Measurements from ENCODE around the gene WDR77.

WDR77 gene

DNA sequence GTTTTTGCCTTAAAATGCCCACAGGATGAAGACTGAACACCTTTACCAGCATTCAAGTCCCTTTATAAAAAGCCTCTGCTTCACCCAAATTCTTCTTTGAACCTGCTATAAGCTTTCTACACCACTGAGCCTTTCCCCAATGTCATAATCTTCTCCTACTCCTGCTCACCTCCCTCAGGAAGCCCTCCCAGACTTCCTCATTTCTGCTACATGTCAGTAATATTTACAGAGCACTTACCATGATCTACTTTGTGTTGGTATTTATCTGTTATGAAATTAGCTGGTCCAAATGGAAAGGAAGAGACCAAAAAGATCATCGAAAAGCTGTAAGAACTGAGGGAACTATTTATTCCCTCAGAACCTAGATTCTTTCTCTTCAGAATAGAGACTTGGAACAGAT lies 30.0 kb downstream of the WDR77 start:
- Histone ChIP-seq H3K36me3 (ENCODE audit: control insufficient read depth in 5 of 5, insufficient read depth in 5 of 5, low read length in 5 of 5) (peaks cover 0 to 15% (median 0%) of the 10 kb centered on the region in 5 donors), H3K9me3 (ENCODE audit: control insufficient read depth in 5 of 5, low read length in 5 of 5) (no peaks in the 10 kb centered on the region), H3K4me3 (ENCODE audit: low read depth in 1 of 5, low read length in 5 of 5) (no peak overlapping the region), H3K27me3 (ENCODE audit: control insufficient read depth in 5 of 5, insufficient read depth in 4 of 5, low read length in 5 of 5) (no peaks in the 10 kb centered on the region), H3K9ac (ENCODE audit: low read length in 5 of 5) (no peak overlapping the region), H3K27ac (ENCODE audit: low read depth, low read length) (no peak overlapping the region), H3K4me1 (ENCODE audit: control insufficient read depth in 5 of 5, insufficient read depth in 5 of 5, low read length in 5 of 5) (peaks cover 0 to 10% (median 2%) of the 10 kb centered on the region in 5 donors)

DNA sequence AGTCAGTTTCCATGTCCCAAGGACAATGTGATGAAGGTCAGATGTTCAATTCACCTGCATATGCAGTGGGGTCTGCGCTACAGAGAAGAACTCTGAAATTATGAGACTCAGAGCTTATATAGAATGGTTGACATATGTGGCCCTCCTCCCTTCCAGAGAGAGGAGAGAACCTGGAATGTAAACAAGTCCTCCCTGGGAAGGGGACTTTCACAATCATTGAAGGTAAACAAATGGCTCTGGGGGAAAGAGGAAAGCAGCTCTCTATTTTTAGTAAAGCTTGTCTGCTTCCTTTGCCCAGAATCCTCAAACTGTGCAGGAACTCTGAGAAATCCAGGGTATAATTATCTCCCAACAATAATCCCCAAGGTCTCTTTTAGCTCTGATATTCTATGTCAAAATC lies 31.3 kb downstream of the WDR77 start:
- Histone ChIP-seq H3K4me3 (ENCODE audit: low read depth in 1 of 5, low read length in 5 of 5) (no peak overlapping the region), H3K27me3 (ENCODE audit: control insufficient read depth in 5 of 5, insufficient read depth in 4 of 5, low read length in 5 of 5) (no peaks in the 10 kb centered on the region), H3K9me3 (ENCODE audit: control insufficient read depth in 5 of 5, low read length in 5 of 5) (no peaks in the 10 kb centered on the region), H3K36me3 (ENCODE audit: control insufficient read depth in 5 of 5, insufficient read depth in 5 of 5, low read length in 5 of 5) (peaks cover 0 to 15% (median 0%) of the 10 kb centered on the region in 5 donors), H3K9ac (ENCODE audit: low read length in 5 of 5) (no peak overlapping the region), H3K27ac (ENCODE audit: low read depth, low read length) (no peak overlapping the region), H3K4me1 (ENCODE audit: control insufficient read depth in 5 of 5, insufficient read depth in 5 of 5, low read length in 5 of 5) (peaks cover 0 to 10% (median 2%) of the 10 kb centered on the region in 5 donors)

DNA sequence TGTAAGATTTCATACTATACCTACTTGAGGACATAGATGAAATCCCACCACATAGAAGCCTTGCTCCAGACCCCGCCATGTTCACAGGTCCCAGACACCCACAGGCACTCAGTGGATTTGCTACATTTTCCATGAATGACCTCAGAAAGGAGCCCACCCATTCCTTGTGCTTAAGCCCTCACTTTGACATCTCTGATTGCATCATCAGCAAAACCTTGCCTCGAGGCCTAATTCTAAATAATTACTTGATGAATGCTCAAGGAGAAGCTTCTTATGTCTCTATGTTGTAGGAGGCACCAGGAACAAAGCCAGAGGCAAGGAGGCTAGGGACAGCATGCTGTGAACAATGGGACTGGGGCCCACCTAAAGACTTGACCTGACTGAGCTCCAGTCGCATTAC lies 33.6 kb downstream of the WDR77 start:
- Histone ChIP-seq H3K27ac (ENCODE audit: low read depth, low read length) (no peak overlapping the region), H3K9ac (ENCODE audit: low read length in 5 of 5) (no peak overlapping the region), H3K9me3 (ENCODE audit: control insufficient read depth in 5 of 5, low read length in 5 of 5) (no peaks in the 10 kb centered on the region), H3K4me3 (ENCODE audit: low read depth in 1 of 5, low read length in 5 of 5) (no peak overlapping the region), H3K36me3 (ENCODE audit: control insufficient read depth in 5 of 5, insufficient read depth in 5 of 5, low read length in 5 of 5) (peaks cover 0 to 13% (median 0%) of the 10 kb centered on the region in 5 donors), H3K4me1 (ENCODE audit: control insufficient read depth in 5 of 5, insufficient read depth in 5 of 5, low read length in 5 of 5) (peaks cover 0 to 10% (median 2%) of the 10 kb centered on the region in 5 donors), H3K27me3 (ENCODE audit: control insufficient read depth in 5 of 5, insufficient read depth in 4 of 5, low read length in 5 of 5) (no peaks in the 10 kb centered on the region)

DNA sequence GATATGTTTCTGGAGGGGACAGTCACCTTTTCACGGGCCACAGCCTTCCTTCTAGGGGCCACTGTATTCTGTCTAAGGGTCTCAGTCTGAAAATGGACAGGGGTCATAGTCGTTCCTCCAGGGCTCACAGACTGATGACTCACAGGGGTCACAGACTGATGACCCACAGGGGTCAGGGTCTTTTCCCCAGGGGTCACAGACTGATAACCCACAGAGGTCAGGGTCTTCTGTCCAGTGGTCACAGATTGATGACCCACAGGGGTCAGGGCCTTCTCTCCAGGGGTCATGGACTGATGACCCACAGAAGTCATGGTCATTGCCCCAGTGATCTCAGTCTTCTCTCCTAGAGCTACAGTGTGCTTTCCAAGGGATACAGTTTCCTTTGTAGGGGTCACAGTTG lies 34.3 kb downstream of the WDR77 start:
- Histone ChIP-seq H3K4me3 (ENCODE audit: low read depth in 1 of 5, low read length in 5 of 5) (no peak overlapping the region), H3K4me1 (ENCODE audit: control insufficient read depth in 5 of 5, insufficient read depth in 5 of 5, low read length in 5 of 5) (peaks cover 0 to 10% (median 2%) of the 10 kb centered on the region in 5 donors), H3K9me3 (ENCODE audit: control insufficient read depth in 5 of 5, low read length in 5 of 5) (no peaks in the 10 kb centered on the region), H3K27me3 (ENCODE audit: control insufficient read depth in 5 of 5, insufficient read depth in 4 of 5, low read length in 5 of 5) (no peaks in the 10 kb centered on the region), H3K36me3 (ENCODE audit: control insufficient read depth in 5 of 5, insufficient read depth in 5 of 5, low read length in 5 of 5) (peaks cover 0 to 10% (median 0%) of the 10 kb centered on the region in 5 donors), H3K27ac (ENCODE audit: low read depth, low read length) (no peak overlapping the region), H3K9ac (ENCODE audit: low read length in 5 of 5) (no peak overlapping the region)

DNA sequence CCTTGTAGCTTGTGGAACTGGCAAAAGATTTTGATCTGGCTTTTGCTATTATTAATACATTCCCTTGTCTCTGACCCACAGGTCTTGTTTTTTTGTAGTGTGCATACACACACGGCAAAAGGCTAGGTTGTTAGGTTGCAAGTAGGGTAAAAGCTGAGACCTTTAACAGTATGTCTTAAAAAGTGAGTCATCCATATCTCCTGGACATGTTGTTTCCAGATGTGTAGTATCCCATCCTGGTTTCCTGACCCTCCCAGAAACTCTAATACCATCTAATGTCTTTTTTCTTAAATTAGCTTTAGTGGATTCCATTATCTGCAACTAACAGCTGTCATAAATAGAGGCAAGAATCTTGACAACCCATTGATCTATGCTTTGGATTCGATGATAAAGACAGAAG lies 36.2 kb downstream of the WDR77 start:
- no peaks in the 10 kb centered on the region for H3K27me3 ChIP-seq (ENCODE audit: control insufficient read depth in 5 of 5, insufficient read depth in 4 of 5, low read length in 5 of 5)
- no peak overlapping the region for H3K9ac ChIP-seq (ENCODE audit: low read length in 5 of 5)
- no peaks in the 10 kb centered on the region for H3K9me3 ChIP-seq (ENCODE audit: control insufficient read depth in 5 of 5, low read length in 5 of 5)
- peaks cover 0 to 10% (median 0%) of the 10 kb centered on the region in 5 donors for H3K36me3 ChIP-seq (ENCODE audit: control insufficient read depth in 5 of 5, insufficient read depth in 5 of 5, low read length in 5 of 5)
- peaks cover 0 to 5% (median under 1%) of the 10 kb centered on the region in 5 donors for H3K4me1 ChIP-seq (ENCODE audit: control insufficient read depth in 5 of 5, insufficient read depth in 5 of 5, low read length in 5 of 5)
- H3K27ac ChIP-seq (ENCODE audit: low read depth, low read length), result no peak overlapping the region
- no peak overlapping the region for H3K4me3 ChIP-seq (ENCODE audit: low read depth in 1 of 5, low read length in 5 of 5)

DNA sequence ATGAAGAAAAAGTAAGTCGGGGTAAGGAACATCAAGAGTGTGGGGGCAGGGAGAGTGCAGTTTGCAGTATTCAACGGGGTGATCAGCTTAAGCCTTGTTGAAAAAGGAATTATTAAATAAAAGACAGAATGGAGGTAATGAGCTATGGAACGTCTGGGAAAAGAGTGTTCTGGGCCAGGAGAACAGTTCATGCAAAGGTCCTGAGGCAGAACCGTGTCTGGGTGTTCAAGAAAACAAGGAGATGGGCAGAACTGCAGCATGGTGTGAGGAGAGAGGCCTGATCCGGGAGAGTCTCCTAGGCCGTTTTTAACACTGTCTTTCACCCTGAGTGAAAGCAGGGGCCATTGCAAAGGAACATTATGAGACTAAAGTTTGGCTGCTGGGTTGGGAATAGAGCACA lies 41.8 kb downstream of the WDR77 start:
- Histone ChIP-seq H3K4me3 (ENCODE audit: low read depth in 1 of 5, low read length in 5 of 5) (no peak overlapping the region), H3K27ac (ENCODE audit: low read depth, low read length) (no peak overlapping the region), H3K36me3 (ENCODE audit: control insufficient read depth in 5 of 5, insufficient read depth in 5 of 5, low read length in 5 of 5) (no peaks in the 10 kb centered on the region)

DNA sequence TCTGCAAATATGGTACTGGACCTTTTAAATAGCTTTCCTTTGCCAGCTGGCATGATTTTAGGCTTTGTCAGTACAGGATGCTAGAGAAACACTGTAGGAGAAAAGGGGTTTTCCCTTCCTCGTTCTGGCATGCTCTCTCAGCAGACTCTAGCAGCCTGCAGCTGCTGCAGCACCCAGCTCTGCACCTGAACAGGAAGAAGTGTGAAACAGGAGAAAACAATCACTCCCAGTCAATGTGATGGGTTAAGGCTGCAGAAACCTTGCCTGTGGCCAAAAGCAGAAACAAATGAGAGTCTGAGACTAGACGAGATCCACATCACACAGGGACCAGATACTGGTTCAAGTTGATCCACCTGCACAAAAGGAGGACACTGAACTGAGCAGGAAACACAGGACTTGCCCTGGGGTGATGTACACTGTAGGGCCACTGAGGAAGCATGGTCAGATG lies 42.7 kb downstream of the WDR77 start:
- Histone ChIP-seq H3K9ac (ENCODE audit: low read length in 5 of 5) (no peak overlapping the region), H3K36me3 (ENCODE audit: control insufficient read depth in 5 of 5, insufficient read depth in 5 of 5, low read length in 5 of 5) (no peaks in the 10 kb centered on the region), H3K9me3 (ENCODE audit: control insufficient read depth in 5 of 5, low read length in 5 of 5) (no peaks in the 10 kb centered on the region), H3K27me3 (ENCODE audit: control insufficient read depth in 5 of 5, insufficient read depth in 4 of 5, low read length in 5 of 5) (no peaks in the 10 kb centered on the region), H3K4me1 (ENCODE audit: control insufficient read depth in 5 of 5, insufficient read depth in 5 of 5, low read length in 5 of 5) (peaks cover 0 to 6% (median 2%) of the 10 kb centered on the region in 5 donors), H3K27ac (ENCODE audit: low read depth, low read length) (no peak overlapping the region), H3K4me3 (ENCODE audit: low read depth in 1 of 5, low read length in 5 of 5) (no peak overlapping the region)

More for the DNA sequence above, 41.8 kb downstream of the WDR77 start:
- H3K27me3 ChIP-seq (ENCODE audit: control insufficient read depth in 5 of 5, insufficient read depth in 4 of 5, low read length in 5 of 5), result no peaks in the 10 kb centered on the region
- H3K4me1 ChIP-seq (ENCODE audit: control insufficient read depth in 5 of 5, insufficient read depth in 5 of 5, low read length in 5 of 5), result peaks cover 0 to 4% (median 0%) of the 10 kb centered on the region in 5 donors
- no peaks in the 10 kb centered on the region for H3K9me3 ChIP-seq (ENCODE audit: control insufficient read depth in 5 of 5, low read length in 5 of 5)
- H3K9ac ChIP-seq (ENCODE audit: low read length in 5 of 5), result no peak overlapping the region

DNA sequence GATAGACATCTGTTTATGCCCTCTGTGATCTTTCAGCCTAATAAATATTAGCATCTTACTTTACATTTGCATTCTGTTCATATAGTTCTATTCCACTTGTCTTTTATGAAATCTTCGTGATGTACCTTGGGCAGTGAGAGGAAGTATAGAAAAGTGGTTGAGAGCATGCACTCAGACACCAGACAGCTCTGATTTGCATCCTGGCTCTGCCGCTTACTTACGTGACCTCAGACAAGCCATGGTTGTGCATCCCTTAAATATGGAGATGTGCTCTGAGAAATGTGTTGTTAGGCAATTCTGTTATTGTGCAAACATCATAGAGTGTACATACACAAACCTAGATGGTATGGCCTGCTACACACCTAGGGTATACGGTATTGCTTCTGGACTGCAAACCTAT lies 44.5 kb downstream of the WDR77 start:
- no peak overlapping the region for H3K4me3 ChIP-seq (ENCODE audit: low read depth in 1 of 5, low read length in 5 of 5)
- H3K27me3 ChIP-seq (ENCODE audit: control insufficient read depth in 5 of 5, insufficient read depth in 4 of 5, low read length in 5 of 5), result no peaks in the 10 kb centered on the region
- H3K36me3 ChIP-seq (ENCODE audit: control insufficient read depth in 5 of 5, insufficient read depth in 5 of 5, low read length in 5 of 5), result no peaks in the 10 kb centered on the region
- no peak overlapping the region for H3K9ac ChIP-seq (ENCODE audit: low read length in 5 of 5)
- peaks cover 0 to 16% (median 8%) of the 10 kb centered on the region in 5 donors for H3K4me1 ChIP-seq (ENCODE audit: control insufficient read depth in 5 of 5, insufficient read depth in 5 of 5, low read length in 5 of 5)
- H3K9me3 ChIP-seq (ENCODE audit: control insufficient read depth in 5 of 5, low read length in 5 of 5), result no peaks in the 10 kb centered on the region
- no peak overlapping the region for H3K27ac ChIP-seq (ENCODE audit: low read depth, low read length)

DNA sequence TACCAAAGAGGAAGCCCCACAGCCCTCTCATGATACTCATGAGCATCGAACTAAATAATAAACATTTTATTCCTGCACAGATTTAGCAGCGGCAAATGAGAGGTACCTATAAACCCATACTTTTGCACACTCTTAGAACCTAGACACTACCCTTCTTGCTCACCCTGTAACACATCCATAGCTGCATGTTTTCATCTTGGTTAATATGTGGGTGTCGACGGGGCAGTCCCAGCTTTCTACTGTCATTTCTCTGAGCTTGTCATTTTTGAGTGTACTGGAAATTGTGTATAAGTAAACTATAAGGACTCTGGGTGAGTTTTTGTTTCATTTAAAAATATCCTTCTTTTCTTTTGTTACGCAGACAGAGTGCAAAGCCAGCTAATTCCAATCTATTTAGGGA lies 47.0 kb downstream of the WDR77 start:
- Histone ChIP-seq H3K27ac (ENCODE audit: low read depth, low read length) (no peak overlapping the region), H3K27me3 (ENCODE audit: control insufficient read depth in 5 of 5, insufficient read depth in 4 of 5, low read length in 5 of 5) (no peaks in the 10 kb centered on the region), H3K4me1 (ENCODE audit: control insufficient read depth in 5 of 5, insufficient read depth in 5 of 5, low read length in 5 of 5) (peaks cover 0 to 16% (median 8%) of the 10 kb centered on the region in 5 donors), H3K36me3 (ENCODE audit: control insufficient read depth in 5 of 5, insufficient read depth in 5 of 5, low read length in 5 of 5) (no peaks in the 10 kb centered on the region), H3K9me3 (ENCODE audit: control insufficient read depth in 5 of 5, low read length in 5 of 5) (no peaks in the 10 kb centered on the region), H3K4me3 (ENCODE audit: low read depth in 1 of 5, low read length in 5 of 5) (no peak overlapping the region), H3K9ac (ENCODE audit: low read length in 5 of 5) (no peak overlapping the region)

DNA sequence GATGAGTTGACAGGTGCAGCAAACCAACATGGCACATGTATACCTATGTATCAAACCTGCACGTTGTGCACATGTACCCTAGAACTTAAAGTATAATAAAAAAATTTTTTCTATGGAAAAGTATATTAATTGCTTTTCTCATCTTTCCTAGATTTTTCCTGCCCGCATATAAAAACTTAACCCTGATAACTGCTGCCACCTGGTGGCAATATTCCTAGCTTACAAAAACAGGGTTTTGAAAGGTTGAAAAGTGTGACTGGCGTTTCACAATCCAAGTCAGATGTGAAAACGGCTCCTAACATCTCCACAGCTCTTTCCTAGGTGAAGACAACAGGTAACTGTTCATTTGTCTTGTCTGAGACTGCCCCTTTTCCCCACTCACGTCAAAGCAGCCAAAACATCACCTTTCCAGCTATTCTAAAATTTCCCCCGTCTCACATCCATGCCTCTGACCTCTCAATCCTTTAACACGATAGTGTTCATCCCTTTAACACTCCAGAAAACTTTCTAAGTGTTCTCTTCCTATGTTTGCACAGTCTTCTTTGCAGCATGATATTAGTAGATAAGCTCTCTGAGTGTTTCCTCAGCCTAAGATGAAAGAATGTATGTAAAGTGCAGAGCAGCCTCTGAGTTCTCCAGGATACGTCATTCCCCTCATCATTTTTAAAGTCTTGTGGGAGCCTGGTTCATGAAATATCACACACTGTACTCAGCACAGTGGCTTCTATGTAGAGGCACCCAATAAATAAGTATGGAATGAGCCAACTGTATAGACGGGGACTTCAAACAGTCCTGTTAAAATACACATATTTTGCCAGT lies 49.1 kb downstream of the WDR77 start:
- H3K4me1 ChIP-seq (ENCODE audit: control insufficient read depth in 5 of 5, insufficient read depth in 5 of 5, low read length in 5 of 5), result peaks cover 0 to 16% (median 5%) of the 10 kb centered on the region in 5 donors
- H3K9ac ChIP-seq (ENCODE audit: low read length in 5 of 5), result no peak overlapping the region
- no peaks in the 10 kb centered on the region for H3K27me3 ChIP-seq (ENCODE audit: control insufficient read depth in 5 of 5, insufficient read depth in 4 of 5, low read length in 5 of 5)
- no peaks in the 10 kb centered on the region for H3K9me3 ChIP-seq (ENCODE audit: control insufficient read depth in 5 of 5, low read length in 5 of 5)
- no peak overlapping the region for H3K4me3 ChIP-seq (ENCODE audit: low read depth in 1 of 5, low read length in 5 of 5)
- H3K27ac ChIP-seq (ENCODE audit: low read depth, low read length), result no peak overlapping the region
- no peaks in the 10 kb centered on the region for H3K36me3 ChIP-seq (ENCODE audit: control insufficient read depth in 5 of 5, insufficient read depth in 5 of 5, low read length in 5 of 5)
